CD14-positive monocyte (primary cell): ENCODE measurements around the gene SPPL3. TPM values are rescaled to one million over a fixed set of nuclear protein-coding genes. Genes with fewer than 3 reads are reported as not detected.

Experiments used
- DNase-seq, 3 donors: peaks; one replicate each; pipeline ENCODE4 v3.0.0-alpha.2; 2011 to 2022
- H2AFZ ChIP-seq: 2 replicates; pipeline ENCODE4 v1.6.0; 2012; ENCODE audit warnings: mild to moderate bottlenecking, low read depth, low read length, inconsistent platforms; ENCODE audit not compliant: insufficient read depth, poor library complexity, severe bottlenecking
- H3K27ac ChIP-seq, 2 donors: 1 replicate in 1 of 2; 2 replicates in 1 of 2; pipeline ENCODE4 v1.5.1; 2012 to 2013; ENCODE audit warnings: low read length in 2 of 2, control low read depth in 1 of 2, inconsistent platforms in 1 of 2, low read depth in 1 of 2, mild to moderate bottlenecking in 1 of 2
- H3K27me3 ChIP-seq, 2 donors: one replicate each; pipeline versions ENCODE4 v1.6.0 to v1.6.1; 2011 to 2013; ENCODE audit warnings: low read length in 2 of 2; ENCODE audit not compliant: control insufficient read depth in 2 of 2, insufficient read depth in 2 of 2
- H3K36me3 ChIP-seq, 2 donors: replicated peaks in 1 of 2; 1 replicate in 1 of 2; 2 replicates in 1 of 2; pipeline versions ENCODE4 v1.5.1 to v1.6.1; 2012 to 2013; ENCODE audit warnings: low read length in 2 of 2, control low read depth in 1 of 2, inconsistent platforms in 1 of 2, mild to moderate bottlenecking in 1 of 2; ENCODE audit not compliant: insufficient read depth in 2 of 2, control insufficient read depth in 1 of 2
- H3K4me1 ChIP-seq, 2 donors: 1 replicate in 1 of 2; 2 replicates in 1 of 2; pipeline versions ENCODE4 v1.5.1 to v1.6.1; 2012 to 2013; ENCODE audit warnings: low read length in 2 of 2, control low read depth in 1 of 2, inconsistent platforms in 1 of 2, mild to moderate bottlenecking in 1 of 2, moderate library complexity in 1 of 2; ENCODE audit not compliant: insufficient read depth in 2 of 2, control insufficient read depth in 1 of 2
- H3K4me2 ChIP-seq: replicated peaks from 2 replicates; pipeline ENCODE3; 2012; ENCODE audit warnings: low read length, moderate library complexity, mild to moderate bottlenecking; ENCODE audit not compliant: poor library complexity, severe bottlenecking; ENCODE audit errors: extremely low read depth
- H3K4me3 ChIP-seq, 3 experiments: fragments of 200-600 bp in 1 of 3; sonication (generic) in 1 of 3; replicated peaks in 1 of 3; 1 replicate in 2 of 3; 2 replicates in 1 of 3; pipeline ENCODE4 v1.5.1; 2011 to 2013; ENCODE audit warnings: low read length in 3 of 3, mild to moderate bottlenecking in 3 of 3, control low read depth in 2 of 3, low read depth in 2 of 3, inconsistent platforms in 1 of 3, moderate library complexity in 1 of 3
- H3K79me2 ChIP-seq: 2 replicates; pipeline ENCODE4 v1.6.0; 2012; ENCODE audit warnings: mild to moderate bottlenecking, control low read depth, inconsistent platforms, low read length, moderate library complexity; ENCODE audit not compliant: insufficient read depth
- H3K9ac ChIP-seq: 2 replicates; pipeline ENCODE4 v1.6.0; 2017; ENCODE audit warnings: low read length, mild to moderate bottlenecking; ENCODE audit not compliant: insufficient read depth, poor library complexity, severe bottlenecking
- H3K9me3 ChIP-seq, 2 donors: replicated peaks in 1 of 2; 1 replicate in 1 of 2; 2 replicates in 1 of 2; pipeline versions ENCODE4 v1.5.1 to v1.6.1; 2012 to 2013; ENCODE audit warnings: low read length in 2 of 2, control low read depth in 1 of 2; ENCODE audit not compliant: control insufficient read depth in 1 of 2, insufficient read depth in 1 of 2
- H4K20me1 ChIP-seq: 2 replicates; pipeline ENCODE4 v1.6.0; 2012; ENCODE audit warnings: mild to moderate bottlenecking, low read length, control low read depth, moderate library complexity; ENCODE audit not compliant: insufficient read depth
- H3K27ac Mint-ChIP-seq, 7 donors: one replicate each; pipeline ENCODE4 v1.8.0; 2020; ENCODE audit warnings: mild to moderate bottlenecking in 7 of 7, mixed read lengths in 7 of 7, moderate library complexity in 6 of 7, inconsistent platforms in 2 of 7
- H3K27me3 Mint-ChIP-seq, 3 donors: one replicate each; pipeline ENCODE4 v1.8.0; 2021 to 2022; ENCODE audit warnings: low read depth in 3 of 3, mild to moderate bottlenecking in 3 of 3, mixed read lengths in 3 of 3, moderate library complexity in 3 of 3, inconsistent platforms in 1 of 3
- H3K36me3 Mint-ChIP-seq, 2 donors: one replicate each; pipeline ENCODE4 v1.8.0; 2020; ENCODE audit warnings: mixed read lengths in 2 of 2, inconsistent platforms in 1 of 2, mild to moderate bottlenecking in 1 of 2
- H3K4me1 Mint-ChIP-seq: one replicate; pipeline ENCODE4 v1.8.0; 2020; ENCODE audit warnings: mild to moderate bottlenecking, mixed read lengths
- H3K4me3 Mint-ChIP-seq, 2 donors: one replicate each; pipeline ENCODE4 v1.8.0; 2020; ENCODE audit warnings: mild to moderate bottlenecking in 2 of 2, mixed read lengths in 2 of 2, moderate library complexity in 1 of 2
- H3K9me3 Mint-ChIP-seq, 7 donors: one replicate each; pipeline ENCODE4 v1.8.0; 2020 to 2022; ENCODE audit warnings: mixed read lengths in 7 of 7, mild to moderate bottlenecking in 6 of 7, moderate library complexity in 6 of 7, inconsistent platforms in 2 of 7
- CTCF ChIP-seq: fragments of 200-600 bp; IDR thresholded peaks from one replicate; pipeline ENCODE4 v1.8.0; 2022; ENCODE audit warnings: antibody characterized with exemption, mild to moderate bottlenecking
- WGBS: methylation state at CpG from one replicate; pipeline ENCODE4 v1.1.5; 2013; ENCODE audit warnings: missing lambda C conversion rate; ENCODE audit not compliant: insufficient coverage; 5-methylcytosine and 5-hydroxymethylcytosine counted together
- intact Hi-C, 2 donors: fragments of 100-400 bp; cut with micrococcal nuclease; formaldehyde crosslinking; loops; one replicate each; pipeline versions ENCODE4 v1.15.0 to v1.15.1; 2023
- polyA plus RNA-seq, 3 donors: library from polyadenylated mRNA; depleted of rRNA in 1 of 3; unstranded in 2 of 3; stranded (reverse) in 1 of 3; fragments of 300-500 nt in 2 of 3; fragments of >200 nt in 1 of 3; fragmentation: Illumina TruSeq in 2 of 3; gene quantifications; 1 replicate in 2 of 3; 2 replicates in 1 of 3; pipeline ENCODE4 v1.2.3, GENCODE V29; 2012 to 2021

Gene SPPL3
- polyA plus RNA-seq, 3 donors: 14.5 to 18.6 (median 18.5) TPM

- Histone ChIP-seq H3K4me2 (no peak overlapping the region), H4K20me1 (peaks cover 96% of the 10 kb centered on the region), H3K79me2 (peaks cover 90% of the 10 kb centered on the region), H3K9me3 (no peaks in the 10 kb centered on the region), H3K9ac (no peak overlapping the region), H3K36me3 (no peaks in the 10 kb centered on the region), H3K4me1 (peaks cover 22 to 28% of the 10 kb centered on the region in 2 donors), H2AFZ (no peak overlapping the region), H3K4me3 (no peak overlapping the region), H3K27me3 (no peaks in the 10 kb centered on the region), H3K27ac (no peak overlapping the region)
- peak overlapping the region in 1 of 7 donors; percentile 17 for H3K27ac Mint-ChIP-seq
- no peaks in the 10 kb centered on the region for H3K9me3 Mint-ChIP-seq
- no peaks in the 10 kb centered on the region for H3K27me3 Mint-ChIP-seq
- peaks cover 44% of the 10 kb centered on the region for H3K4me1 Mint-ChIP-seq
- 100% methylated on average over 1 of the region's 2 CpGs for WGBS
- DNase-seq: no peak
- H3K4me3 Mint-ChIP-seq: no peak overlapping the region
- H3K36me3 Mint-ChIP-seq: peaks cover 0 to 1% of the 10 kb centered on the region in 2 donors
- intact Hi-C loops: no loop called here
- TF ChIP-seq CTCF: no peak
These were observed 72.4 kb downstream of the SPPL3 start for GRCh38 chr12:120831648-120832267.

- Mint-ChIP-seq H3K27ac (peak overlapping the region in 4 of 7 donors; percentile 1 to 58 (median 26)), H3K9me3 (no peaks in the 10 kb centered on the region), H3K27me3 (no peaks in the 10 kb centered on the region), H3K36me3 (peaks cover 0 to 1% of the 10 kb centered on the region in 2 donors), H3K4me1 (peaks cover 38% of the 10 kb centered on the region), H3K4me3 (no peak overlapping the region)
- Histone ChIP-seq H3K4me3 (no peak overlapping the region), H3K79me2 (peaks cover 90% of the 10 kb centered on the region), H4K20me1 (peaks cover 96% of the 10 kb centered on the region), H2AFZ (no peak overlapping the region), H3K9me3 (no peaks in the 10 kb centered on the region), H3K9ac (no peak overlapping the region), H3K4me2 (no peak overlapping the region), H3K36me3 (no peaks in the 10 kb centered on the region), H3K27ac (no peak overlapping the region), H3K4me1 (peaks cover 15 to 23% of the 10 kb centered on the region in 2 donors), H3K27me3 (no peaks in the 10 kb centered on the region)
- no peak for DNase-seq
- intact Hi-C loops: no loop called here
- WGBS: 96% methylated on average over 3 of the region's 4 CpGs
- no peak for TF ChIP-seq CTCF
These were observed 73.2 kb downstream of the SPPL3 start for GRCh38 chr12:120830966-120831365.
